ENCODE results near the gene RPRD1B.
"Not testable (repeated sequence)": the region's sequence is repeated elsewhere in the genome, so short reads cannot be mapped to it uniquely, and the experiment has no call there.

The RPRD1B gene

DNA sequence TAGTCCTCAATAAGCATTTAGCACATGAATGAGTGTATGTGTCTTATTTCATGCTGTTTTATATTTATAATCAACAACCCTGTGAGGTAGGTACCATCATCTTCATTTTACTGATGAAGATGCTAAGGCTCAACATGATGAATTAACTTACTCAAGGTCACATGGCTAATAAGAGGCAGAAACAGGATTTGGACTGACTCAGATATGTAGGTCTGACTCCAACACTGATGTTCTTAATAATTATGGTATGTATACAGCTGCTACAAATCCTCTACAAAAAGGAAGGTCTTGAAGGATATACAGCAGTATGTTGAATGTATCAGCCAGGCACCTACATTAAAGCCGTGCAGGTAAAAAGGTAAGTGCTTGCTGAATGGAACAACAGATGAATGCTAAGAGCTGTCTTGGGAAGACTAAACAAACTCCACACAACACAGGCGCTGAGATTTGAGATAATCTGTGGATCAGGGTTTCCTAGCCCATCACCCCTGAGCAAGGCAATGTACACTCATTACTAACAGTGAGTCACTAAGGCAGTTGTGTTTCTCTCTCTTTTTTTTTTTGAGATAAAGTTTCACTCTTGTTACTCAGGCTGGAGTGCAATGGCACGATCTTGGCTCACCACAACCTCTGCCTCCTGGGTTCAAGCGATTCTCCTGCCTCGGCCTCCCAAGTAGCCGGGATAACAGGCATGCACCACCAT, 32.2 kb upstream of the RPRD1B start:
- DNase-seq = no peak

- DNase-seq = no peak
These were observed 31.6 kb upstream of the RPRD1B start for GRCh38 chr20:38001981-38002380.

DNA sequence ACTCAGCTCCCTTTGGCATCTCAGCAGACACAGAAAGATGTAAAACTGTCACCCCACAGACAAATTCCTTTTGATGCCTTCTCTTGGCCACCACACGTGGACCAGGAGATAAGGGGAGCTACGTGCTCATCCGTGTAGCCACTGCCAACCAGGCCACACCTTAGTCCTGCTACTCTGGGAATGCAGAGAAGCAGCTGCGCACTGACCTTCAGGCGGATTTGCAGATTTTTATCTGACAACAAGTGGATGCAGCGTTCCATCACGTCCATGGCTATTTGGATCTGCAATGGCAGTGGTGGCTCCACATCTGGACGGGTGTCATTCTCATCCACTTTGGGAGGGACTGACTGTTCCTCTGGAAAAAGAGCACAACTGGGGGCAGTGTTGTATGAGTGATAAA, 31.1 kb upstream of the RPRD1B start:
- no peak for DNase-seq

GRCh38 chr20:38004416-38004815, 29.1 kb upstream of the RPRD1B start:
- DNase-seq = no peak

GRCh38 chr20:38005903-38006302, 27.6 kb upstream of the RPRD1B start:
- no peak for DNase-seq

GRCh38 chr20:38007526-38007925, 26.0 kb upstream of the RPRD1B start:
- DNase-seq = no peak

DNA sequence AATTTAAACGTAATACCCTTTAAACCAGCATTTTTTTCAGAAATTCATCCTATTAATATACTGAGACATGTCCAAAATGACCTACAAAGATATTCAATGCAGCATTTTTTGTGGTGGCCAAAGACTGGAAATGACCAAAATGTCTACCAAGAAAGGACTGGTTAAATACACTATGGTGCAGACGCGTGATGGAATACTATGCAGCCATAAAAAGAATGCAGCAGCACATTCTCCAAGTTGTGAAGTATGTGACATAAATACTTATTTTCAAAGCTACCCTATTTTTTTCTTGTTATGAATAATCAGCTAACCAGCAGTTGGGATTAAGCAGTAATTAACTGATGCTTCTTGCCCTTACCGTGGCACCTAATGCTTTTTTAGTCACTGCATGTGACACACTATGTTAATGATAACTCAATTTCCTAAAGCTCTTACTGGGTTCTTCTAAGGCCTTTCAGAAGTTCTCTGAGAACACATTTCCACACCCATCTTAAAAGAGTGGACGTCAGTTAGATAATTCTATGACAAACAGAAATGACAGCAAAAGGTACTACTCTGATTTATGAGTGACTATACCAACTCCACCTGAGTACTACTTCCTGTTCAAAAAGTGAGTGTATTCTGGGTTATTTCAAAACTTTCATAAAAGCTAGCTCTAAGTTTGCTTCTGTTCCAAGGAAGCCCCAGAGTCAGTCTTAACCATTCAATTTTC, 25.2 kb upstream of the RPRD1B start:
- no peak for DNase-seq

GRCh38 chr20:38009416-38009815, 24.1 kb upstream of the RPRD1B start:
- not testable (repeated sequence) for DNase-seq

GRCh38 chr20:38011696-38012095, 21.9 kb upstream of the RPRD1B start:
- DNase-seq = no peak

GRCh38 chr20:38012332-38012731, 21.2 kb upstream of the RPRD1B start:
- no peak for DNase-seq

- no peak for DNase-seq
These were observed 19.7 kb upstream of the RPRD1B start for GRCh38 chr20:38013887-38014286.

GRCh38 chr20:38017959-38018358, 15.6 kb upstream of the RPRD1B start:
- DNase-seq = no peak

- no peak for DNase-seq
These were observed 15.2 kb upstream of the RPRD1B start for GRCh38 chr20:38018385-38018784.

- no peak for DNase-seq
These were observed 12.3 kb upstream of the RPRD1B start for GRCh38 chr20:38021087-38021772.

GRCh38 chr20:38023181-38024001, 10.2 kb upstream of the RPRD1B start:
- no peak for DNase-seq

- no peak for DNase-seq
These were observed 9.1 kb upstream of the RPRD1B start for GRCh38 chr20:38024496-38024895.

GRCh38 chr20:38029453-38029852, 4.1 kb upstream of the RPRD1B start:
- DNase-seq = no peak

- DNase-seq = no peak
These were observed 1.6 kb upstream of the RPRD1B start for GRCh38 chr20:38031957-38032356.

GRCh38 chr20:38032585-38033329, 789 bp upstream of the RPRD1B start:
- DNase-seq = no peak

- DNase-seq = no peak
These were observed 633 bp downstream of the RPRD1B start for GRCh38 chr20:38034108-38034649.

DNA sequence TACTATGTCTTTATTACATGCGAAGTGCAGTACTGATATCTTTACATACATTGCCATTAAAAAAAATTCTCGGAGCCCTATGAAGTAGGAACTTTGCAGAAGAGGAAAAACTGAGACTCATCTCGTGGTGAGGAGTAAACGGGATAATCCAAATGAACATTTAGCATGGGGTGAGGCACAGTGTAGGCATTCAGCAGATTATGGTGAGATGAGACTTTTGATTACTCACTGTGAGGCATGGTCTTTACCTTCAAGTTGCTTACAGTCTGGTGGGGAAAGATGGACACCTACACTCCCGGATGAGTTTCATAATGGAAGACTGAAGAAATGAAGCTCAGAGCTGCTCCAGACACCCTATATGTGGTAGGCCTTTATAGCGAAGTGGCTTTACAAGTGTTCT, 1.4 kb downstream of the RPRD1B start:
- DNase-seq = no peak

DNA sequence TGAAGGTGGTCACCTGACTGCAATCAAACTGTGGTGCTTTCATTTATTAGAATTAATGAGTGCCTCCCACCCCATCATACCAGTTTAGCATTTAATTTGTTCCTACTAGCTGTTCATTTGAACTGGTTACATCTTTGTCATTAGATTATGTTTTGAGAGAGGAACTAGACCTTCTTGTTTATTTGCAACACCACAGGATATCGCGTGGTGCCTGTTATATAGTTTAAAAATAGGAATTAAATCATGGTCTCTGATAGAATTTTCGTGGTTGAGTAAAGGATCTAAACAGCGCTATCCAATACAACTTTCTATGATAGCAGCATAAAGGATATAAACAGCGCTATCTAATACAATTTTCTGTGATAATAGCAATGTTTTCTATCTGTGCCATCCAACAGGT, 2.8 kb downstream of the RPRD1B start:
- no peak for DNase-seq
